ENCODE data around the gene PCBP1.

GRCh38 chr2:70045405-70045804 lies 41.9 kb upstream of the PCBP1 start:
- TF ChIP-seq CTCF (IDR thresholded peaks at IDR 0.05): no peak
- no peak for TF ChIP-seq POLR2A (IDR thresholded peaks at IDR 0.05)
